ENCODE data around the gene FOXP2.

The FOXP2 gene

DNA sequence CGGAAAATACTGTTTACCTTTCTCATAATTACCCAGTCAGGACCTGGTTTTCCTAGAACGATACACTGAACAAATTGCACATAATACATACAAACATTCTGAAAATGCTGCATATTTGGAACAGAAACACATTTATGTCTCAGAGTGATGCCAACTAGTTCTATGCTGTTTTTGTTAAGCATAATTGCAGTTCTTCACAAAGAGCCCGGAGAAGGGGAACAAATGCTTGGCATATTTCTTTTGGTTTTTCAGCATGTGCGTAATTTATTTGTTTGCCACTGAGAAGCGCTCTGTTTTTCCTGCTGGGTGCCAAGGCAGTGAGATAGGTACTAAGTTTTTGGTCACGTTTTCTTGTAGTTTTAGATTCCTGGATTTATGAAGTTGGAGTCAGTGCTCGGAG lies 326.3 kb downstream of the FOXP2 start:
- H3K27ac ChIP-seq (ENCODE audit: extremely low read depth, low read depth, low read length), result no peak overlapping the region
- no peaks in the 10 kb centered on the region for H3K36me3 ChIP-seq (ENCODE audit: control insufficient read depth in 2 of 2, insufficient read depth in 1 of 2, low read length in 2 of 2)
- no peaks in the 10 kb centered on the region for H3K9me3 ChIP-seq (ENCODE audit: control insufficient read depth, insufficient read depth, low read depth, low read length)
- TF ChIP-seq HOXD13 (CRISPR knock-in tag; IDR thresholded peaks at IDR 0.05; ENCODE audit: borderline replicate concordance) (no peak), YY1 (tag by site-specific recombination; IDR thresholded peaks at IDR 0.05) (no peak), ZNF391 (tag by site-specific recombination; IDR thresholded peaks at IDR 0.05; ENCODE audit: borderline replicate concordance, low read depth) (no peak), ZNF560 (tag by site-specific recombination; IDR thresholded peaks at IDR 0.05; ENCODE audit: borderline replicate concordance) (no peak), SP3 (tag by site-specific recombination; IDR thresholded peaks at IDR 0.05) (no peak), ZNF555 (tag by site-specific recombination; conservative IDR thresholded peaks at IDR 0.05) (no peak), ZNF558 (tag by site-specific recombination; IDR thresholded peaks at IDR 0.05) (no peak), ZNF837 (tag by site-specific recombination; IDR thresholded peaks at IDR 0.05) (no peak), ZBTB48 (tag by site-specific recombination; IDR thresholded peaks at IDR 0.05) (no peak), KLF1 (tag by site-specific recombination; IDR thresholded peaks at IDR 0.05) (no peak), ZNF239 (tag by site-specific recombination; IDR thresholded peaks at IDR 0.05) (no peak), ZNF18 (tag by site-specific recombination; IDR thresholded peaks at IDR 0.05) (no peak), ZBTB6 (tag by site-specific recombination; IDR thresholded peaks at IDR 0.05) (no peak), KLF9 (tag by site-specific recombination; IDR thresholded peaks at IDR 0.05; ENCODE audit: low read depth) (no peak), MYNN (tag by site-specific recombination; IDR thresholded peaks at IDR 0.05; ENCODE audit: borderline replicate concordance) (no peak), ZNF311 (tag by site-specific recombination; IDR thresholded peaks at IDR 0.05; ENCODE audit: borderline replicate concordance) (no peak), SALL2 (tag by site-specific recombination; IDR thresholded peaks at IDR 0.05; ENCODE audit: borderline replicate concordance) (no peak), ZNF324 (tag by site-specific recombination; IDR thresholded peaks at IDR 0.05) (no peak)
- no peaks in the 10 kb centered on the region for H3K4me1 ChIP-seq (ENCODE audit: control insufficient read depth, insufficient read depth, low read length)
- H3K4me3 ChIP-seq (ENCODE audit: low read depth, low read length), result no peak overlapping the region
- ChIA-PET CTCF (no interaction called here), POLR2A (no interaction called here)

DNA sequence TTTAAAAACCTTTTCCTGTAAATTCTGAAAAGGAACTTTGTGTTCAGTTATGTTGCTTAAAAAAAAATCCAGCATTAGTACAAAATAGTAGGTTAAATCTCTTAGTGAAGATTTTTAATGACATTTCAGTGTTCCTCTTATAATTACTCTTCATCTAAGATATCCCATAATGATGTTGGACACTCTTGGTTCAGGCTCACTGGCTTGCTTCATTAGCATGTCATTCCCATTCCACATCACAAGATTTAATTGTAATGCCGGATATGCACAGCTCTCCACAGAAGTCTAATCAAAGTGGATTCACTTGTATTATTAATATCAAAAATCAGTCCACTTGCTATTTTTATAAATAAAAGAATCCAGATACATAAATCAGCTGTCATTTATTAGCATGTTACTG lies 327.3 kb downstream of the FOXP2 start:
- no peaks in the 10 kb centered on the region for H3K36me3 ChIP-seq (ENCODE audit: control insufficient read depth in 2 of 2, insufficient read depth in 1 of 2, low read length in 2 of 2)
- no peaks in the 10 kb centered on the region for H3K4me1 ChIP-seq (ENCODE audit: control insufficient read depth, insufficient read depth, low read length)
- TF ChIP-seq, protein P1, sequence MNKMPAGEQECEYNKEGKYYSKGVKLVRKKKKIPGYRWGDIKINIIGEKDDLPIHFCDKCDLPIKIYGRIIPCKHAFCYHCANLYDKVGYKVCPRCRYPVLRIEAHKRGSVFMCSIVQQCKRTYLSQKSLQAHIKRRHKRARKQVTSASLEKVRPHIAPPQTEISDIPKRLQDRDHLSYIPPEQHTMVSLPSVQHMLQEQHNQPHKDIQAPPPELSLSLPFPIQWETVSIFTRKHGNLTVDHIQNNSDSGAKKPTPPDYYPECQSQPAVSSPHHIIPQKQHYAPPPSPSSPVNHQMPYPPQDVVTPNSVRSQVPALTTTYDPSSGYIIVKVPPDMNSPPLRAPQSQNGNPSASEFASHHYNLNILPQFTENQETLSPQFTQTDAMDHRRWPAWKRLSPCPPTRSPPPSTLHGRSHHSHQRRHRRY (tag by site-specific recombination; IDR thresholded peaks at IDR 0.05), result no peak
- TF ChIP-seq GLI4 (tag by site-specific recombination; IDR thresholded peaks at IDR 0.05), result no peak
- no peak for TF ChIP-seq ZNF16 (tag by site-specific recombination; IDR thresholded peaks at IDR 0.05; ENCODE audit: low read depth)
- TF ChIP-seq ZNF174 (tag by site-specific recombination; IDR thresholded peaks at IDR 0.05), result no peak
- TF ChIP-seq, protein P2, sequence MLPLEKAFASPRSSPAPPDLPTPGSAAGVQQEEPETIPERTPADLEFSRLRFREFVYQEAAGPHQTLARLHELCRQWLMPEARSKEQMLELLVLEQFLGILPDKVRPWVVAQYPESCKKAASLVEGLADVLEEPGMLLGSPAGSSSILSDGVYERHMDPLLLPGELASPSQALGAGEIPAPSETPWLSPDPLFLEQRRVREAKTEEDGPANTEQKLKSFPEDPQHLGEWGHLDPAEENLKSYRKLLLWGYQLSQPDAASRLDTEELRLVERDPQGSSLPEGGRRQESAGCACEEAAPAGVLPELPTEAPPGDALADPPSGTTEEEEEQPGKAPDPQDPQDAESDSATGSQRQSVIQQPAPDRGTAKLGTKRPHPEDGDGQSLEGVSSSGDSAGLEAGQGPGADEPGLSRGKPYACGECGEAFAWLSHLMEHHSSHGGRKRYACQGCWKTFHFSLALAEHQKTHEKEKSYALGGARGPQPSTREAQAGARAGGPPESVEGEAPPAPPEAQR (tag by site-specific recombination; IDR thresholded peaks at IDR 0.05), result no peak
- no peak for TF ChIP-seq ZSCAN23 (tag by site-specific recombination; IDR thresholded peaks at IDR 0.05)
- no peak for TF ChIP-seq ZNF157 (tag by site-specific recombination; IDR thresholded peaks at IDR 0.05)
- TF ChIP-seq KLF1 (tag by site-specific recombination; IDR thresholded peaks at IDR 0.05), result no peak
- no peak for TF ChIP-seq HOXD13 (CRISPR knock-in tag; IDR thresholded peaks at IDR 0.05; ENCODE audit: borderline replicate concordance)
- no peak for TF ChIP-seq ZBTB8A (tag by site-specific recombination; IDR thresholded peaks at IDR 0.05)
- TF ChIP-seq ZNF354C (tag by site-specific recombination; IDR thresholded peaks at IDR 0.05; ENCODE audit: borderline replicate concordance, low read depth), result no peak
- TF ChIP-seq ZNF692 (tag by site-specific recombination; IDR thresholded peaks at IDR 0.05), result no peak
- TF ChIP-seq SCRT1 (tag by site-specific recombination; IDR thresholded peaks at IDR 0.05; ENCODE audit: borderline replicate concordance), result no peak
- no peak for TF ChIP-seq SP3 (tag by site-specific recombination; IDR thresholded peaks at IDR 0.05)
- TF ChIP-seq SP2 (tag by site-specific recombination; IDR thresholded peaks at IDR 0.05), result no peak
- TF ChIP-seq ZNF311 (tag by site-specific recombination; IDR thresholded peaks at IDR 0.05; ENCODE audit: borderline replicate concordance), result no peak
- H3K4me3 ChIP-seq (ENCODE audit: low read depth, low read length), result no peak overlapping the region
- no peaks in the 10 kb centered on the region for H3K9me3 ChIP-seq (ENCODE audit: control insufficient read depth, insufficient read depth, low read depth, low read length)
- H3K27ac ChIP-seq (ENCODE audit: extremely low read depth, low read depth, low read length), result no peak overlapping the region
- CTCF ChIA-PET, result no interaction called here
- POLR2A ChIA-PET, result no interaction called here

All from HEK293 (cell line).